PC-9 (cell line): Measurements from ENCODE around the gene RNF220. TPM values are rescaled to one million over a fixed set of nuclear protein-coding genes. Genes with fewer than 3 reads are reported as not detected.

Experiments used
- BruUV-seq: library from RNA; stranded (reverse); fragments of 400-500 nt; replicated peaks from 2 replicates; lab custom pipeline; 2021; lab: Mats Ljungman, UMichigan
- CTCF ChIA-PET: fragments of 300-600 bp; sonication (Branson Sonifier 250); formaldehyde crosslinking; loops from one replicate; lab custom pipeline; 2022; ENCODE audit warnings: antibody characterized with exemption; lab: Charles Lee
- POLR2A ChIA-PET: fragments of 300-600 bp; sonication (Branson Sonifier 250); formaldehyde crosslinking; loops from one replicate; lab custom pipeline; 2022; ENCODE audit warnings: antibody characterized with exemption; ENCODE audit not compliant: unreplicated experiment; lab: Charles Lee
- DNase-seq, 2 experiments: peaks; one replicate each; pipeline versions ENCODE4 v3.0.0 to v3.0.0-alpha.2; 2015 to 2022; ENCODE audit warnings: mixed read lengths in 1 of 2
- H2AFZ ChIP-seq: fragments of 200-600 bp; sonication (generic); 2 replicates; pipeline ENCODE4 v1.8.1; 2017; ENCODE audit warnings: antibody characterized with exemption
- H3F3A ChIP-seq: fragments of 200-600 bp; sonication (generic); 2 replicates; pipeline ENCODE4 v1.8.1; 2017; ENCODE audit warnings: antibody characterized with exemption, mild to moderate bottlenecking, low read depth; ENCODE audit not compliant: insufficient read depth
- H3K27ac ChIP-seq: fragments of 200-600 bp; sonication (generic); 2 replicates; pipeline ENCODE4 v1.6.1; 2016; ENCODE audit warnings: mixed run types
- H3K27me3 ChIP-seq: fragments of 200-600 bp; sonication (generic); 2 replicates; pipeline ENCODE4 v1.6.1; 2016; ENCODE audit warnings: low read depth, mixed run types; ENCODE audit not compliant: insufficient read depth
- H3K36me3 ChIP-seq: fragments of 200-600 bp; sonication (generic); 2 replicates; pipeline ENCODE4 v1.6.1; 2016; ENCODE audit warnings: low read depth, mixed run types
- H3K4me1 ChIP-seq: fragments of 200-600 bp; sonication (generic); replicated peaks from 2 replicates; pipeline ENCODE4 v1.6.1; 2016; ENCODE audit warnings: mixed run types; ENCODE audit not compliant: insufficient read depth
- H3K4me2 ChIP-seq: fragments of 200-600 bp; sonication (generic); 2 replicates; pipeline ENCODE4 v1.6.1; 2017; ENCODE audit warnings: mixed run types
- H3K4me3 ChIP-seq: fragments of 200-600 bp; sonication (generic); 2 replicates; pipeline ENCODE4 v1.6.1; 2016; ENCODE audit warnings: mixed run types
- H3K79me2 ChIP-seq: fragments of 200-600 bp; sonication (generic); 2 replicates; pipeline ENCODE4 v1.6.1; 2017; ENCODE audit warnings: low read depth, mixed run types
- H3K9me2 ChIP-seq: fragments of 200-600 bp; sonication (generic); 2 replicates; pipeline ENCODE4 v1.8.1; 2017; ENCODE audit warnings: mild to moderate bottlenecking; ENCODE audit not compliant: insufficient read depth
- H3K9me3 ChIP-seq: fragments of 200-600 bp; sonication (generic); 2 replicates; pipeline ENCODE4 v1.8.1; 2016; ENCODE audit warnings: low read depth; ENCODE audit not compliant: insufficient read depth
- H4K20me1 ChIP-seq: fragments of 200-600 bp; sonication (generic); 2 replicates; pipeline ENCODE4 v1.8.1; 2017; ENCODE audit not compliant: insufficient read depth
- EZH2 ChIP-seq: fragments of 200-600 bp; sonication (generic); IDR thresholded peaks from 2 replicates; pipeline ENCODE4 v1.8.0; 2017; ENCODE audit warnings: antibody characterized with exemption, low read depth
- intact Hi-C: fragments of 100-400 bp; cut with micrococcal nuclease; formaldehyde crosslinking; loops from one replicate; pipeline ENCODE4 v1.10.0; 2022; ENCODE audit not compliant: unreplicated experiment
- total RNA-seq: library from RNA; stranded (reverse); gene quantifications from 2 replicates; pipeline ENCODE4 v1.2.3, GENCODE V29; 2021
- TF ChIP-seq, protein P1 (sequence below): fragments of 200-600 bp; sonication (generic); conservative IDR thresholded peaks from 2 replicates; pipeline ENCODE4 v1.6.1; 2017; ENCODE audit warnings: mixed run types, antibody characterized with exemption, mild to moderate bottlenecking, moderate library complexity

RNF220 gene
- total RNA-seq, 1 experiment from 2014 or later: 82.9 TPM

DNA sequence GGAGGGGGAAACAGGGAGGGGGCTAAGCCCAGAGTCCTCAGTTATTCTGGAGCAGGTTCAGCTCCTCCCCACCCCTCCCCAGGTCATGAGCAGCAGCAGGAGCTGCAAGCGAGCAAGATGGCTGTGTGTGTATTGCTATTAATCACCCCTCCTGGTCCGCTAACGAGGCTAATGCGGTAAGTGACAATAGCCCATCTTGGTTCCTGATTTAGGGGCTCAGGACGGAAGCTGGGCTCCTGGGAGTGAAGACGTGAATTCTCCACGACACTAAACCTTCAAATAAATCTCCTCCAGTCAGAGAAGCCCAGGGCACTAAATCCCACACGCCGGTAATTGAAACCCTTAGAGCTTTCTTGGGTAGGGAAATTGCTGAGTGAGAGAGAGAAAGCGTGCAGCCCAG is 193.1 kb downstream of the RNF220 start:
- no peaks in the 10 kb centered on the region for H3K9me3 ChIP-seq
- H3K79me2 ChIP-seq: no peaks in the 10 kb centered on the region
- H3K4me3 ChIP-seq: no peak overlapping the region
- H3K4me2 ChIP-seq: no peak overlapping the region
- H3K9me2 ChIP-seq: no peaks in the 10 kb centered on the region
- H3F3A ChIP-seq: no peaks in the 10 kb centered on the region
- H3K4me1 ChIP-seq: no peaks in the 10 kb centered on the region
- intact Hi-C loops: loop anchor here (5.0 to 10.0 kb wide), 3 partner anchors 193 to 503 kb away; partner anchors contain the start of gene RNF220
- H4K20me1 ChIP-seq: no peaks in the 10 kb centered on the region
- TF ChIP-seq, protein P1, sequence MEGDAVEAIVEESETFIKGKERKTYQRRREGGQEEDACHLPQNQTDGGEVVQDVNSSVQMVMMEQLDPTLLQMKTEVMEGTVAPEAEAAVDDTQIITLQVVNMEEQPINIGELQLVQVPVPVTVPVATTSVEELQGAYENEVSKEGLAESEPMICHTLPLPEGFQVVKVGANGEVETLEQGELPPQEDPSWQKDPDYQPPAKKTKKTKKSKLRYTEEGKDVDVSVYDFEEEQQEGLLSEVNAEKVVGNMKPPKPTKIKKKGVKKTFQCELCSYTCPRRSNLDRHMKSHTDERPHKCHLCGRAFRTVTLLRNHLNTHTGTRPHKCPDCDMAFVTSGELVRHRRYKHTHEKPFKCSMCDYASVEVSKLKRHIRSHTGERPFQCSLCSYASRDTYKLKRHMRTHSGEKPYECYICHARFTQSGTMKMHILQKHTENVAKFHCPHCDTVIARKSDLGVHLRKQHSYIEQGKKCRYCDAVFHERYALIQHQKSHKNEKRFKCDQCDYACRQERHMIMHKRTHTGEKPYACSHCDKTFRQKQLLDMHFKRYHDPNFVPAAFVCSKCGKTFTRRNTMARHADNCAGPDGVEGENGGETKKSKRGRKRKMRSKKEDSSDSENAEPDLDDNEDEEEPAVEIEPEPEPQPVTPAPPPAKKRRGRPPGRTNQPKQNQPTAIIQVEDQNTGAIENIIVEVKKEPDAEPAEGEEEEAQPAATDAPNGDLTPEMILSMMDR: no peak
- TF ChIP-seq EZH2: no peak
- no peak overlapping the region for H3K27ac ChIP-seq
- no peak overlapping the region for H2AFZ ChIP-seq
- ChIA-PET CTCF (no interaction called here), POLR2A (no interaction called here)
- no TSS peak for BruUV-seq
- H3K36me3 ChIP-seq: no peaks in the 10 kb centered on the region
- peaks cover 19% of the 10 kb centered on the region for H3K27me3 ChIP-seq
- no peak for DNase-seq

DNA sequence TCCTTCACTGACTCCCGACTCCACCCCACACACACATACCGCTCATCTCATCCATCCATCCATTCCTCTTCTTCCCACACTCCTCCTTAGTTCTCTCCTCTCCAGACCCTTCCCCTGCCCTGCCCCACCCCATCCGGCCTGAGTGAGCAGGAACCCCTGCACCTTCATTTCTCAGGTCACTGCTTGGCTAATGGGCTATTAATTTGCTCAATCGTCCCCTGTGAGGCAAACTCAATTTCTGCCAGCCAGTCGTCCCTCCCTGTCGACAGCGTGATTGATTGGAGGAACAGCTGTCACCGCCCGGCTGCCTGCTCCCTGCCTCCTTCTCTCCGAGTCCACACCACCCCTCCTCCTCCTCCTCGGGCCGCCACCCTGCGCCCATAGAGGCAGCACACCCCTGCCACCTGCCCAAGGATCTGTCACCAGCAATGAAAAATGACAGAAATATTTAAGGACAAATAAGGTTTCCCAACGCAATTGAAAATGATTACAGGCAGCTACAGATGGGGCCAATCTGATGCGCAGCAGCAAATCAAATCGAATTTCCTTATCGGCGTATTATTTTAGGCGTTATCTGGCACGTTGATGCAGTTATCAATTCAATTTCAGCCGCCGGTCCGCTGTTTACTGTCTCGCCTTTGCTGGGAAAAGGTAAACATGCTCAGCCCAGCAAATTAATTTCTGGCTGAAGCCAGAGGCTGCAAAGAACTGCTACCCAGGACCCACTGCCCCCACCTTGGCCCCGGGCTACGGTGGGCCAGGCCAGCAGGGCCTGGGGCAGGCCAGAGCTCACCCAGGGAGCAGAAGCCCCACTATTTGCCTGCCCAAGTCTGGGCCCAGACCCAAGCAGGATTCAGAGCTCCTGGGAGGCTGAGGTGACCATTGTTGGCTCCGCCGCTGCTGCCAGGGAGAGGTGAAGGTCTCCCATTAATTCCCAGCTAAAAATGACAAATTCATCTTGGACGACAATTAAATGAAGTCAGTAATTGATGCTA is 197.9 kb downstream of the RNF220 start:
- no TSS peak for BruUV-seq
- POLR2A ChIA-PET: no interaction called here
- H3K27me3 ChIP-seq: peaks cover 19% of the 10 kb centered on the region; the same call in 1 of the 2 replicates

DNA sequence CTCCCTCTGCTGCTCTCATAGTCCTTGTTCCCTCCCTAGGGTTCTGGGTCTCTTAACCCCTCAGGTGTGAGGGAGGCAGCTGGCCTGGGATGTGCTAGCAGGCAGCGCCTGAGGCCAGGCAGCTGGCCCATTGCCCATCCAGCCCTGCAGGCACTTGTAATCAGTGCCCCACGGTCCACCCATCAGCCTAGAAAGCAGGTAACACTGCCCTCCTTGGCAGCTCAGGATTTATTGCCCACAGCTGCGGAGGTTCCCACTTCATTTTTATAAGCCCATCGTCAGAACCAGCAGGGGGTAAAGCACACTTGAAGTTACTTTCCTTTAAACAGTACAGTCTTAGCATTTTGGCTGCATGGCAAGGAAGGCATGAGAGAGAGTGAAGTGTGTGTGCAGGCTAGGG is 198.7 kb downstream of the RNF220 start:
- Histone ChIP-seq H3K4me2 (no peak overlapping the region), H3K9me2 (no peaks in the 10 kb centered on the region), H3K27ac (no peak overlapping the region), H3K4me3 (no peak overlapping the region), H3K36me3 (no peaks in the 10 kb centered on the region), H3K79me2 (no peaks in the 10 kb centered on the region), H3K9me3 (no peaks in the 10 kb centered on the region), H3K4me1 (no peaks in the 10 kb centered on the region), H3F3A (no peaks in the 10 kb centered on the region), H2AFZ (no peak overlapping the region), H3K27me3 (peaks cover 19% of the 10 kb centered on the region; the same call in 1 of the 2 replicates), H4K20me1 (no peaks in the 10 kb centered on the region)
- intact Hi-C loops: no loop called here
- CTCF ChIA-PET: no interaction called here
- no TSS peak for BruUV-seq
- POLR2A ChIA-PET: no interaction called here
- no peak for DNase-seq
- no peak for TF ChIP-seq EZH2
- TF ChIP-seq, protein P1: no peak

More for the DNA sequence above, 197.9 kb downstream of the RNF220 start:
- no peak for TF ChIP-seq EZH2
- TF ChIP-seq, protein P1: no peak
- H3K4me2 ChIP-seq: no peak overlapping the region
- H3K27ac ChIP-seq: no peak overlapping the region
- H2AFZ ChIP-seq: no peak overlapping the region
- no peak overlapping the region for H3K4me3 ChIP-seq
- intact Hi-C loops: no loop called here
- no peaks in the 10 kb centered on the region for H3K9me2 ChIP-seq
- no peaks in the 10 kb centered on the region for H3K4me1 ChIP-seq
- CTCF ChIA-PET: no interaction called here
- no peaks in the 10 kb centered on the region for H4K20me1 ChIP-seq
- no peak for DNase-seq
- H3K9me3 ChIP-seq: no peaks in the 10 kb centered on the region
- no peaks in the 10 kb centered on the region for H3K79me2 ChIP-seq
- H3K36me3 ChIP-seq: no peaks in the 10 kb centered on the region
- no peaks in the 10 kb centered on the region for H3F3A ChIP-seq
